AG04449 (cell line): Measurements from ENCODE around the gene LBR.
A peak's percentile ranks its signal among the peaks of the same experiment; 100 is the strongest.

Experiments
- CTCF ChIA-PET: fragments of 350-600 bp; formaldehyde crosslinking; extraction: SDS; loops from one replicate; lab custom pipeline; 2021; ENCODE audit warnings: antibody characterized with exemption; lab: Yijun Ruan, JAX
- POLR2A ChIA-PET: fragments of 400-600, 350-600 bp; formaldehyde crosslinking; extraction: SDS; loops from one replicate; lab custom pipeline; 2020; ENCODE audit warnings: antibody characterized with exemption, inconsistent platforms; lab: Yijun Ruan, JAX
- DNase-seq: peaks from one replicate; pipeline ENCODE4 v3.0.0-alpha.2; 2010; ENCODE audit warnings: low read depth, low spot score
- H3K4me3 ChIP-seq: 2 replicates; pipeline ENCODE4 v1.5.1; 2011; ENCODE audit warnings: low read depth, mild to moderate bottlenecking, control low read depth, low read length
- CTCF ChIP-seq: IDR thresholded peaks from one replicate; pipeline ENCODE4 v1.5.1; 2011; ENCODE audit warnings: mild to moderate bottlenecking, moderate library complexity, low read length, control low read depth, inconsistent platforms; ENCODE audit not compliant: insufficient read depth; ENCODE audit errors: missing control alignments

The LBR gene

GRCh38 chr1:225440380-225441221, 12.8 kb upstream of the LBR start:
- DNase-seq, result no peak
- no peak for TF ChIP-seq CTCF
- ChIA-PET POLR2A (no interaction called here), CTCF (interaction anchor here (0.8 to 2.5 kb wide), 10 partner anchors 8 to 551 kb away, joined by 3 to 11 read pairs (median 4); no protein-coding TSS in a partner anchor)
- H3K4me3 ChIP-seq, result no peak overlapping the region

GRCh38 chr1:225437710-225438437, 10.0 kb upstream of the LBR start:
- no peak for DNase-seq
- peak; percentile 67 for TF ChIP-seq CTCF
- H3K4me3 ChIP-seq, result no peak overlapping the region
- POLR2A ChIA-PET, result no interaction called here
- CTCF ChIA-PET, result interaction anchor here (0.6 kb wide), 1 partner anchor 335 kb away, joined by 3 read pairs; no protein-coding TSS in a partner anchor

DNA sequence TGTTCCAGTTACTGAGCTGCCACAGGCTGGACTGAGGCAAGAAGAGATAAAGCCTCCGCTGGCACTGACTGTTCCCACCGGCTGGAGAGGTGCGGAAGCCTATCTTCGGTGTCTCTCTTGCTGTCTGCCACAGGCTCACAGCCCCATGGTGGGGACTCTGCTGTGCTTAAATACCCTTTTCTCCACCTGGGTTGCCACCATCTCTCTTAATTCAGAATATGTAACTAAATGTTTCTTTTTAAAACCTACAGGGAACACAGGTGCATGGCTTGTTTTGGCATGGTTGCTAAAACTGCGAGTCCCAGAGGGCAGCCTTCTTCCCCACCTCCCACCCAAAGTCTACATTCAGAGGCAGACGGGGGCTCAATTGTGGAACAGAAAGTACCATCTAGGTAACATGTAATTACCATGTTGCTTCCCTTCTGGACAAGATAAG, 8.1 kb upstream of the LBR start:
- ChIA-PET CTCF (no interaction called here), POLR2A (no interaction called here)
- no peak overlapping the region for H3K4me3 ChIP-seq
- no peak for TF ChIP-seq CTCF
- DNase-seq, result no peak

DNA sequence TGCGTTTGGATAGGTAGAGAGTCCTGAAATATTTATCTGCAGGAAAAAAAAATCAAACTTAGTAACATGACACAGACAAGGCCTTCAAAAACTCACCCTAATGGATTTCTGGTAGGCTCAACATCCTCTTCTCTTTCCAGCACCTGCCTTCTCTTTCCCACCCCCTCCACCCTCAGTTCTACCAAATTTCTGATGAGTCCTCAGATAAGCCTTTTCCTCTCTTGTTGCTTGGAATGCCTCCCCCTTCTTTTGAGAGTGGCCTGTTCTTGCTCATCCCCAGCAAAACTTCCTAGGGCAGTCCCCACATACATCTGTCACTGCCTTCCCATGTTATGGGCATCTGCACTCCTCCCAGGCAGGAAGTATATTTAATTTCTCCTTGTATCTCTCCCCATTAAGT, 7.6 kb upstream of the LBR start:
- TF ChIP-seq CTCF, result no peak
- ChIA-PET POLR2A (no interaction called here), CTCF (no interaction called here)
- no peak overlapping the region for H3K4me3 ChIP-seq
- DNase-seq, result no peak

- CTCF ChIA-PET, result no interaction called here
- TF ChIP-seq CTCF, result no peak
- no peak for DNase-seq
- H3K4me3 ChIP-seq, result no peak overlapping the region
- POLR2A ChIA-PET, result no interaction called here
These were observed 7.2 kb upstream of the LBR start for GRCh38 chr1:225435076-225435475.

DNA sequence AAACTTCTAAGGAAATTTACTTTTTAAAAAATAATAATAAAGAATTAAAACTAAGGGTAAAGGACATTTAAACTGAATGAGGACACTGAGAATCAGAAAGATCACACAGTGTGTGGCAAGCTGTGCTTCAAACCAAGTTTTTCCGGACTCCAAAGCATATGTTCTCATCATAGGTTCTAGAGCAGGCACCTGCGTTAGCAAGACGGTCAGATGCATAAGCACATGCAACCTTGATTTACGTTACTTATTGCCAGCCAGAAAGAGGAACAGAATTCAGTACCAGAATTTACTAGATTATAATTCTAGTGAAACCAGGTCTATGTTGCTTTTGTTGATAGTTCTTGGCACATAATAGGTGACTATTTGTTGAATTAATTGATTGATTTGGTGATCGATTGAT, 6.2 kb upstream of the LBR start:
- POLR2A ChIA-PET, result no interaction called here

More for the DNA sequence above, 6.2 kb upstream of the LBR start:
- no peak for DNase-seq
- H3K4me3 ChIP-seq, result no peak overlapping the region
- CTCF ChIA-PET, result no interaction called here
- TF ChIP-seq CTCF, result no peak
